ENCODE data around the gene CHST12. TPM values are rescaled to one million over a fixed set of nuclear protein-coding genes. Genes with fewer than 3 reads are reported as not detected.
A peak's percentile ranks its signal among the peaks of the same experiment; 100 is the strongest.

Gene CHST12
- total RNA-seq, 1 experiment from 2014 or later: 19.3 TPM

- Histone ChIP-seq H3K23me2 (ENCODE audit: insufficient read length, low read depth, low read length, poor library complexity, severe bottlenecking) (peaks cover 3% of the 10 kb centered on the region), H3K79me1 (ENCODE audit: insufficient read depth, low read depth, low read length, poor library complexity, severe bottlenecking) (no peaks in the 10 kb centered on the region), H4K8ac (replicated peaks; ENCODE audit: insufficient read length, low read depth, low read length) (no peak overlapping the region), H4K91ac (ENCODE audit: insufficient read length, low read depth, low read length) (peak overlapping the region; percentile 77), H4K20me1 (ENCODE audit: control insufficient read depth, insufficient read depth, insufficient read length) (no peaks in the 10 kb centered on the region), H2BK120ac (ENCODE audit: low read depth, low read length, poor library complexity, severe bottlenecking) (peak overlapping the region; percentile 100), H3K9ac (ENCODE audit: extremely low read depth, insufficient read length, low read length) (peak overlapping the region; percentile 98), H2BK12ac (ENCODE audit: insufficient read length, low read depth, low read length) (no peak overlapping the region), H3K27ac (ENCODE audit: insufficient read length, low read depth, low read length) (peak overlapping the region; percentile 96), H2AFZ (ENCODE audit: low read length) (peak overlapping the region; percentile 98), H3K4me1 (ENCODE audit: insufficient read depth, low read length) (no peaks in the 10 kb centered on the region), H3T11ph (ENCODE audit: low read length) (peak overlapping the region; percentile 100), H2BK15ac (ENCODE audit: low read depth, low read length) (no peak overlapping the region), H3K4ac (ENCODE audit: low read depth, low read length) (peak overlapping the region; percentile 76; the same call in 1 of the 2 replicates), H3K23ac (ENCODE audit: insufficient read length, low read depth, low read length) (no peak overlapping the region), H3K27me3 (ENCODE audit: insufficient read depth, low read length) (no peaks in the 10 kb centered on the region), H3K4me2 (ENCODE audit: insufficient read depth, insufficient read length, low read length) (peak overlapping the region; percentile 61), H3K56ac (ENCODE audit: insufficient read length, low read depth, low read length) (peak overlapping the region; percentile 99), H2AK5ac (ENCODE audit: insufficient read length, low read length) (no peak overlapping the region), H3K14ac (ENCODE audit: insufficient read depth, low read length) (peak overlapping the region; percentile 99), H3K79me2 (ENCODE audit: insufficient read depth, low read length) (peaks cover 37% of the 10 kb centered on the region), H4K5ac (ENCODE audit: insufficient read length, low read depth, low read length) (peak overlapping the region; percentile 98), H2BK20ac (ENCODE audit: low read depth, low read length, poor library complexity, severe bottlenecking) (no peak overlapping the region), H3K18ac (ENCODE audit: insufficient read length, low read depth, low read length) (peak overlapping the region; percentile 99), H3K9me3 (ENCODE audit: control insufficient read depth, low read depth, low read length) (no peaks in the 10 kb centered on the region), H2BK5ac (ENCODE audit: insufficient read length, low read length) (peak overlapping the region; percentile 99)
- Mint-ChIP-seq H3K4me3 (peak overlapping the region; percentile 86 to 93), H3K27ac (peak overlapping the region; percentile 100), H3K27me3 (ENCODE audit: low read depth) (no peaks in the 10 kb centered on the region), H3K4me1 (peaks cover 8 to 14% of the 10 kb centered on the region in 2 experiments), H3K9me3 (no peaks in the 10 kb centered on the region; a peak in 1 of 5 replicates), H3K36me3 (ENCODE audit: insufficient read depth in 1 of 3, low read depth in 3 of 3) (peaks cover 18 to 51% (median 29%) of the 10 kb centered on the region in 3 experiments)
- TF ChIP-seq CTCF (conservative IDR thresholded peaks at IDR 0.05): no peak
- WGBS (ENCODE audit: extremely low coverage, insufficient read length, low lambda C conversion rate): no CpG with 5 or more reads among the region's 26 CpGs
- peak; percentile 88 for DNase-seq
These were observed 49.5 kb upstream of the CHST12 start for GRCh38 chr7:2353936-2354185.

Data from H9 (cell line).